Right atrium auricular region (tissue), 2 donors: Measurements from ENCODE around the gene ADCY6. TPM values are rescaled to one million over a fixed set of nuclear protein-coding genes. Genes with fewer than 3 reads are reported as not detected.

Experiments
- DNase-seq: peaks from one replicate; pipeline ENCODE4 v3.0.0-alpha.2; 2019; ENCODE audit warnings: low spot score
- H3K27ac ChIP-seq, 2 donors: fragments of 200-600 bp; sonication (generic); 1 replicate in 1 of 2; 2 replicates in 1 of 2; pipeline ENCODE4 v1.5.1; 2016 to 2019
- H3K27me3 ChIP-seq, 2 donors: fragments of 200-600 bp; sonication (generic); one replicate each; pipeline versions ENCODE4 v1.5.1 to v1.6.0; 2017 to 2019
- H3K36me3 ChIP-seq: fragments of 200-600 bp; sonication (generic); one replicate; pipeline ENCODE4 v1.5.1; 2016
- H3K4me1 ChIP-seq, 2 donors: fragments of 200-600 bp; sonication (generic); one replicate each; pipeline versions ENCODE4 v1.5.1 to v1.6.0; 2017 to 2019
- H3K4me3 ChIP-seq, 2 donors: fragments of 200-600 bp; sonication (generic); 1 replicate in 1 of 2; 2 replicates in 1 of 2; pipeline ENCODE4 v1.5.1; 2017 to 2019; ENCODE audit warnings: mild to moderate bottlenecking in 1 of 2, moderate library complexity in 1 of 2
- H3K9me3 ChIP-seq, 2 donors: fragments of 200-600 bp; sonication (generic); one replicate each; pipeline ENCODE4 v1.5.1; 2019
- total RNA-seq, 2 donors: library from RNA; depleted of rRNA; stranded (reverse); fragments of >200 nt; gene quantifications; one replicate each; pipeline ENCODE4 v1.1.0, GENCODE V29; 2016
- TF ChIP-seq, protein P1 (sequence below), 2 donors: fragments of 200-600 bp; sonication (generic); IDR thresholded peaks; one replicate each; pipeline ENCODE4 v1.5.1; 2019; ENCODE audit warnings: antibody characterized with exemption in 2 of 2

The ADCY6 gene
- total RNA-seq, 2 donors from 2014 or later, result 76.4 to 81.6 TPM

DNA sequence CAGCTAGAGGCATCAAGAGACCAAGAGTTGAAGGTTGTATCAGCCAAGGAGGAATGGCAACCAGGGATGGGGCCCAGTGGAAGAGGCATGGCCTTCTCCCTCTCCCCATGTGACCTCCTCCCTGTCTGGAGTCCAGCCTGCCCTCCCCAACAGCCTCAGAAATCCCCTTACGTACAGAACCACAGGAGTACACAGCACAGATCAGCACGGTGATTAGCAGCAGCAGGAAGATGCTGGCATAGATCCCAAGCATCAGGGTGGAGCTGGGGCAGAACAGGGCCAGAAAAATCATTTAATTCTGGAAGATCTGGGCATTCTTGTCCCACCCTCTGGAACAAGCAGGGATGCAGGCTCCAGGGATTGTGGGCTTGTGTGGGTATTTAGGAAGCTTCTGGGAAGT is 14.4 kb downstream of the ADCY6 start:
- TF ChIP-seq, protein P1, sequence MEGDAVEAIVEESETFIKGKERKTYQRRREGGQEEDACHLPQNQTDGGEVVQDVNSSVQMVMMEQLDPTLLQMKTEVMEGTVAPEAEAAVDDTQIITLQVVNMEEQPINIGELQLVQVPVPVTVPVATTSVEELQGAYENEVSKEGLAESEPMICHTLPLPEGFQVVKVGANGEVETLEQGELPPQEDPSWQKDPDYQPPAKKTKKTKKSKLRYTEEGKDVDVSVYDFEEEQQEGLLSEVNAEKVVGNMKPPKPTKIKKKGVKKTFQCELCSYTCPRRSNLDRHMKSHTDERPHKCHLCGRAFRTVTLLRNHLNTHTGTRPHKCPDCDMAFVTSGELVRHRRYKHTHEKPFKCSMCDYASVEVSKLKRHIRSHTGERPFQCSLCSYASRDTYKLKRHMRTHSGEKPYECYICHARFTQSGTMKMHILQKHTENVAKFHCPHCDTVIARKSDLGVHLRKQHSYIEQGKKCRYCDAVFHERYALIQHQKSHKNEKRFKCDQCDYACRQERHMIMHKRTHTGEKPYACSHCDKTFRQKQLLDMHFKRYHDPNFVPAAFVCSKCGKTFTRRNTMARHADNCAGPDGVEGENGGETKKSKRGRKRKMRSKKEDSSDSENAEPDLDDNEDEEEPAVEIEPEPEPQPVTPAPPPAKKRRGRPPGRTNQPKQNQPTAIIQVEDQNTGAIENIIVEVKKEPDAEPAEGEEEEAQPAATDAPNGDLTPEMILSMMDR (IDR thresholded peaks at IDR 0.05), result no peak
- Histone ChIP-seq H3K9me3 (no peaks in the 10 kb centered on the region), H3K4me3 (no peak overlapping the region), H3K27ac (peak overlapping the region in 1 of 2 donors; percentile 53), H3K27me3 (no peaks in the 10 kb centered on the region), H3K36me3 (peaks cover 78% of the 10 kb centered on the region), H3K4me1 (peaks cover 0 to 44% of the 10 kb centered on the region in 2 donors)
- no peak for DNase-seq

DNA sequence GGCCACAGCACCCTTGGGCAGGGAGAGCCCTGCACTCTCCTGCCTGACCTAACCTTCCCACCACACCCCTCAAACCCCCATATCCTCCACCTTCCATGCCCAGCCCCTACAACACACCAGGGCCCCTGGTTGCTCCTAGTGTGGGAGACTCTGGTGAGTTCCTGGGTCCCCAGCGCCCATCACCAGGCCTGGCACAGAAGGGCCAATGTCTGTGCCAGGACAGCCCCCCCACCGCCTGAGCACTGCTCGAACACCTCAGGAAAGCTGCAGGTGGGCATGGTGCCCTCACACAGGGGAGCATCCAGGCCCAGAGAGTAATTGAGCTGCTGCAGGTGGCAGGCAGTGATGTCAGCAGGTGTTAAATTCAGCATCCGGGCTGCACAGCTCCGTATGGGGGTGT is 15.2 kb downstream of the ADCY6 start:
- Histone ChIP-seq H3K9me3 (no peaks in the 10 kb centered on the region), H3K36me3 (peaks cover 86% of the 10 kb centered on the region), H3K27me3 (no peaks in the 10 kb centered on the region), H3K4me1 (peaks cover 0 to 38% of the 10 kb centered on the region in 2 donors), H3K27ac (no peak overlapping the region), H3K4me3 (no peak overlapping the region)
- TF ChIP-seq, protein P1 (IDR thresholded peaks at IDR 0.05), result no peak
- DNase-seq, result no peak

DNA sequence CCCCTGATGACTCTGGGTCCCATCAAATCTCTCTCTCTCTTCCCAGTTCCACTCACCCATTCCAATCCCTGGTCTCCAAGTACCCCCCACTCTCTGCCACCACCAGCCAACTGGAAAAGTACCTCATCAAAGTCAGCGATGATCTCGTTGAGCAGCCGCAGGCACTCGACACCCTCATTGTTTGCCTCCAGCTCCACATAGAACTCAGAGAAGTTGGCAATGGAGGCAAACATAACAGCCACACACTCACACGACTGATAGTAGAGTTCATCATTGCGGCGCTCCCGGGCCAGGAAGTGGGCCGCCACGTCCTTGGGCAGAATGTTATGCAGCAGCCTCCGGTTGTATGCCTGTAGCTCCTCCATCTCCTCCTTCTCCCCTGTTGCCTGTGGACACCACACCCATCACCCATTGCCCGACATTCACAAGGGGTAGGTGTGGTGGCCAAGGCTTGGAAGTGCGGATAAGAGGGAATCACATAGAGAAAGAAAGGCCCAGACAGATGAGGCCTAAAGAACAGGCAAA is 17.2 kb downstream of the ADCY6 start:
- DNase-seq, result no peak
- peak overlapping the region; percentile 45 to 49 for H3K27ac ChIP-seq
- H3K27me3 ChIP-seq, result no peaks in the 10 kb centered on the region
- peaks cover 0 to 41% of the 10 kb centered on the region in 2 donors for H3K4me1 ChIP-seq
- H3K9me3 ChIP-seq, result no peaks in the 10 kb centered on the region
- H3K36me3 ChIP-seq, result peaks cover 88% of the 10 kb centered on the region
- no peak overlapping the region for H3K4me3 ChIP-seq
- TF ChIP-seq, protein P1 (IDR thresholded peaks at IDR 0.05), result no peak

DNA sequence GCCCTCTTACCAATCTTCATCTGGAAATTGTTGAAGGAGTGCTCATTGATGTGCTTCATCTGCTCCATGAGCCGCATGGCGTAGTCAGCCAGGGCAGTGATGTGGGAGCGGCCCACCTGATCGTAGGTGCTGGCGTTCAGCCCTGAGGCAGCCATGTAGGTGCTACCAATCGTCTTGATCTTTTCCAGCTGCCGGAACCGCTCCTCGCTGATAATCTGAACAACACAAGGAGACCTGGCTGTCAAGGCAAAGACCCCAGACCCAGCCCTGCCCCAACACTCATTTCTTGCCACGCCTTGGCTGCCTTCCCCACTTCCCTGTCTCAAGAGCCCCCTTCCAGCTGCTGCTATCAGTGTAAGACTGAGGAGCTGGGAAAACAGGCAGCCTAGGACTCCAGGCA is 18.1 kb downstream of the ADCY6 start:
- TF ChIP-seq, protein P1 (IDR thresholded peaks at IDR 0.05), result no peak
- Histone ChIP-seq H3K9me3 (no peaks in the 10 kb centered on the region), H3K4me1 (peaks cover 0 to 45% of the 10 kb centered on the region in 2 donors), H3K27me3 (no peaks in the 10 kb centered on the region), H3K27ac (peak overlapping the region in 1 of 2 donors; percentile 49), H3K36me3 (peaks cover 88% of the 10 kb centered on the region), H3K4me3 (no peak overlapping the region)
- no peak for DNase-seq

DNA sequence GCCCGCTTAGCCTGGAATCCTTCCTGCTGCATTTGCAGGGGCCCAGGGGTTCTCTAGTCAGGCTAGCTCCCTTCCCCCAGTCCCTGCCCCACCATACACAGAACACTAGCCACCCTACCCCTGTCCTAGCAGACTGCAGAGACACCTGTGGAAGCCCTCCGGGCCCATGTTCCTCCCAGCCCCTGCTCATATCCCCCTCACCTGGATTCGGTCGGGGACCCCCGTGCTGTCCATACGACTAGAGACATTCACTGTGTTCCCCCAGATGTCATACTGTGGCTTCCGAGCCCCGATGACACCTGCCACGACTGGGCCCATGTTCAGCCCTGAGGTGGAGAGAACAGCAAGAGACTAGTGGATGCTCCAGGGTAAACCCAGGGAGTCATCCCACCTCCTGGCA is 20.2 kb downstream of the ADCY6 start:
- peaks cover 0 to 47% of the 10 kb centered on the region in 2 donors for H3K4me1 ChIP-seq
- TF ChIP-seq, protein P1 (IDR thresholded peaks at IDR 0.05), result no peak
- H3K9me3 ChIP-seq, result no peaks in the 10 kb centered on the region
- H3K27me3 ChIP-seq, result no peaks in the 10 kb centered on the region
- no peak overlapping the region for H3K4me3 ChIP-seq
- peaks cover 73% of the 10 kb centered on the region for H3K36me3 ChIP-seq
- H3K27ac ChIP-seq, result peak overlapping the region; percentile 52 to 60
- no peak for DNase-seq

DNA sequence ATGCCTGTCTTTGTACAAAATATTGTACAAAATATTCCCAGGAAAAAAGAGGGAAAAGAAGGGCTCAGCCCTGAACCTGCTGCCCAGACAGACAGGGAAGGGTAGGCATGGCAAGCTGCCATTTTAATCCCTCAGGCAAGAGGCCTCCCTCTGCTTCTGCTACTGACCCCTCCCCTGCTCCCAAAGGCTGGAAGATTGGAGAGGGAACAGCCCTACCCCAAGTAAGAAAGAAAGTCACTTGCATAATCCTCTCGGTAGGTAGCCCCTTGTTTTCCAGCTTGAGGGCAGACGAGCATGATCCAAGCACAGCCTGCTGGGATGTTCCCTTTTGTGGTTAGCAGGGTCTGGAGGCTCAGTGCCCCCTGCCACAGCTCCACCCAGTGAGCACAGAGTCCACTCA is 20.7 kb downstream of the ADCY6 start:
- peak overlapping the region; percentile 52 to 60 for H3K27ac ChIP-seq
- no peaks in the 10 kb centered on the region for H3K27me3 ChIP-seq
- H3K4me3 ChIP-seq, result no peak overlapping the region
- H3K9me3 ChIP-seq, result no peaks in the 10 kb centered on the region
- TF ChIP-seq, protein P1 (IDR thresholded peaks at IDR 0.05), result no peak
- H3K4me1 ChIP-seq, result peaks cover 0 to 47% of the 10 kb centered on the region in 2 donors
- no peak for DNase-seq
- peaks cover 67% of the 10 kb centered on the region for H3K36me3 ChIP-seq
